Muscle layer of colon (tissue), 2 donors: Measurements from ENCODE around the gene ALG14.
"Not testable (repeated sequence)": the region's sequence is repeated elsewhere in the genome, so short reads cannot be mapped to it uniquely, and the experiment has no call there.

Experiments used
- H3K27ac ChIP-seq: one replicate; pipeline ENCODE4 v1.7.0; 2013; ENCODE audit warnings: low read depth, mild to moderate bottlenecking, low read length, moderate library complexity
- H3K27me3 ChIP-seq, 2 donors: one replicate each; pipeline ENCODE4 v1.7.0; 2013; ENCODE audit warnings: low read length in 2 of 2, mild to moderate bottlenecking in 2 of 2; ENCODE audit not compliant: insufficient read depth in 2 of 2, control insufficient read depth in 1 of 2
- H3K36me3 ChIP-seq: one replicate; pipeline ENCODE4 v1.7.0; 2013; ENCODE audit warnings: mild to moderate bottlenecking, low read length; ENCODE audit not compliant: insufficient read depth
- H3K4me1 ChIP-seq: one replicate; pipeline ENCODE4 v1.7.0; 2013; ENCODE audit warnings: mild to moderate bottlenecking, low read length; ENCODE audit not compliant: insufficient read depth
- H3K4me3 ChIP-seq, 2 donors: one replicate each; pipeline ENCODE4 v1.7.0; 2013; ENCODE audit warnings: low read length in 2 of 2, low read depth in 1 of 2, mild to moderate bottlenecking in 1 of 2, moderate library complexity in 1 of 2
- H3K9ac ChIP-seq: one replicate; pipeline ENCODE4 v1.7.0; 2013; ENCODE audit warnings: low read length
- H3K9me3 ChIP-seq: one replicate; pipeline ENCODE4 v1.7.0; 2013; ENCODE audit warnings: mild to moderate bottlenecking, low read length
- donor health status: abdominal sarcoma.
- donor health status: Adenocarcinoma of cecum.

Gene ALG14

GRCh38 chr1:95067062-95067461, 5.7 kb downstream of the ALG14 start:
- H3K4me1 ChIP-seq, result no peaks in the 10 kb centered on the region
- no peak overlapping the region for H3K4me3 ChIP-seq
- H3K27me3 ChIP-seq, result no peaks in the 10 kb centered on the region
- no peak overlapping the region for H3K9ac ChIP-seq
- H3K36me3 ChIP-seq, result peaks cover 7% of the 10 kb centered on the region
- H3K9me3 ChIP-seq, result no peaks in the 10 kb centered on the region
- H3K27ac ChIP-seq, result no peak overlapping the region

DNA sequence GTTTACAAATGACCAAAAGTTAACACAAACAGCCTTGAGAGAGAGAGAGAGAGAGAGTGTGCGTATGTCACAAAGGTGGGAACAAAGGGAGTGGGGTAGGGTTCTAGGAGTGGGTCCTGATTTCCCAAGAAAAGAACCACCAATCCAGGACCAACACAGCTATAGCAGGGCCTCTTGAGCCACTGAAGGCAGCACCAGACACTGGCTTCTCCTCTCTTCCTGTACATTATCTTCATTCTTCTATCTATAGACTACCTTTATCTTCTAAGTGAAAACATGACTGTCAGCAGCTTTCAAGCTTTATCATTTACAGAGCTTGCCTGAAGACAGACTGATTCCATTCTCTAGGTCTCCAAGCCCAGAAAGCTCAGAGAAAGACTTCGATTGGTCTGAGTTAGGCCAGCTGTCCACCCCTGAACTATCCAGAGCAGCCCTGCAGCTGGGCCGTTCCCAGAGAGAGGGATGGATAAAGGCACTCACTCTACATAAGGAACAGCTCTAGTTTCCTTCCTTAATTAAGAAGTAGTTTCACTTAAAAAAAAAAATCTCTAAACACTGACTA, 11.2 kb downstream of the ALG14 start:
- Histone ChIP-seq H3K9me3 (no peaks in the 10 kb centered on the region), H3K27me3 (no peaks in the 10 kb centered on the region), H3K9ac (no peak overlapping the region), H3K4me1 (no peaks in the 10 kb centered on the region), H3K4me3 (no peak overlapping the region), H3K27ac (no peak overlapping the region), H3K36me3 (peaks cover 7% of the 10 kb centered on the region)

DNA sequence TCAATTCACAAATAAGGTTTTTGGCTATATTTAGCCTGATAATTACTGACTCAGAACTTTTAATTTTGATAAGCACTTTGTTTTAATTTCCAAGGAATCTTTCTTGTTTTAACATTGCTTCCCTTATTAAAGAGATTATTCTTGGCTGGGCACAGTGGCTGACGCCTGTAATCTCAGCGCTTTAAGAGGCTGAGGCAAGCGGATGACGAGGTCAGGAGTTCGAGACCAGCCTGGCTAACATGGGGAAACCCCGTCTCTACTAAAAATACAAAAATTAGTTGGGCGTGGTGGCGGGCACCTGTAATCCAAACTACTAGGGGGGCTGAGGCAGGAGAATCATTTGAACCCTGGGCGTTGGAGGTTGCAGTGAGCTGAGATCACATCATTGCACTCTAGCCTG, 13.8 kb downstream of the ALG14 start:
- H3K27me3 ChIP-seq, result no peaks in the 10 kb centered on the region
- no peak overlapping the region for H3K27ac ChIP-seq
- no peak overlapping the region for H3K4me3 ChIP-seq
- no peaks in the 10 kb centered on the region for H3K4me1 ChIP-seq
- H3K36me3 ChIP-seq, result no peaks in the 10 kb centered on the region
- H3K9me3 ChIP-seq, result no peaks in the 10 kb centered on the region
- no peak overlapping the region for H3K9ac ChIP-seq

DNA sequence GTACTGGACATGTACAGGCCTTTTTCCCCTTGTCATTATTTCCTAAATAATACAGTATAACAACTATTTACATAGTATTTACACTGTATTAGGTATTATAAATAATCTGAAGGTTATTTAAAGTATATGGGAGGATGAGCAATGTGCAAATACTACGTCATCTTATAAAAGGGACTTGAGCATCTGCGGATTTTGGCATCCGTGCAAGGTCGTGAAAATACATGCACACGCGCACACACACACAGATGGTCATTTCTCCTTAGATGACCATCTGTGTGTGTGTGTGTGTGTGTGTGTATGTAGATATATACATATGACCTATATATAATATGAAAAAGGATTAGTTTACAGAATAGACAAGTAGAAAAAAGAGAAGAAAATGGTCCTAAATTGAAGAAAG, 15.4 kb downstream of the ALG14 start:
- H3K27ac ChIP-seq, result no peak overlapping the region
- H3K9ac ChIP-seq, result no peak overlapping the region
- H3K27me3 ChIP-seq, result no peaks in the 10 kb centered on the region
- no peaks in the 10 kb centered on the region for H3K36me3 ChIP-seq
- H3K4me3 ChIP-seq, result no peak overlapping the region
- H3K9me3 ChIP-seq, result no peaks in the 10 kb centered on the region
- no peaks in the 10 kb centered on the region for H3K4me1 ChIP-seq

DNA sequence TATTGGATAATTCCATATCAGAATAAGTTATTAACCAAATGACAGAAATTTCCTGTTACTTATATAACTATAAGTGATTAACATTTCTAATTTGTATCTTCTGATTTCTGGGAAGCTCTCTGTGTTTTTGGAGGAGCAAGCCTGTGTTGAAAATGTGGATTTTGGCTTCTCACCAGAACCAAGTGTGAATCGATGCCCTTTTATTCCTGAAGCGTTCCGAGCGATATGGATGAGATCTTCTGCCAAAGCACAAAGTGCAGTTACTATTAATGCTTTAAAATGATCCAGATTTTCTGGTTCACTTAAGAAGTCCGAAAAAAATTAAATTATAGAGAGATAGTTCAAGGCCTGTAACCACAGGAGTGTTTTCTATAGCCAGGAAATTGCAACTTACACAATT, 22.8 kb downstream of the ALG14 start:
- H3K9ac ChIP-seq, result no peak overlapping the region
- H3K4me3 ChIP-seq, result no peak overlapping the region
- no peak overlapping the region for H3K27ac ChIP-seq
- no peaks in the 10 kb centered on the region for H3K9me3 ChIP-seq
- H3K36me3 ChIP-seq, result no peaks in the 10 kb centered on the region
- H3K27me3 ChIP-seq, result no peaks in the 10 kb centered on the region
- no peaks in the 10 kb centered on the region for H3K4me1 ChIP-seq

DNA sequence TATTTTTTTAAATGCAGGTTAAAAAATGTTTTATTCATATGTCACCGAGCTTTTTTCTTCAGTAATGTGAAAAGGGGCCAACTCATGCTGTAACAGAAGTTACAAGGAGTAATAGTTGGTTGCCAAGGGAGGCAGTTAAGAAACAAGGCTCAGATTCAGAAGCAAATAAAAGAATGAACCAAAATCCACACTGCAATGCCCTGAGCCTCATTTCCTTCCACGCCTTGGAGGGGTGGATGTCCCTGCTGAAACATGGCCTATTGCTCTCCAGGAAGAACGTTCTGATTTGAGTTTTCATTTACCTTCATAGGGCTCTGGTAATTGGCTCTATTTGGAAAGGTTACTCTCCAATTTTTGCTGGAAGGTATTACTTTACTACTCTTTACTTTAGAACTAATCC, 24.4 kb downstream of the ALG14 start:
- no peak overlapping the region for H3K9ac ChIP-seq
- no peaks in the 10 kb centered on the region for H3K9me3 ChIP-seq
- peaks cover under 1% of the 10 kb centered on the region for H3K4me1 ChIP-seq
- no peaks in the 10 kb centered on the region for H3K36me3 ChIP-seq
- no peak overlapping the region for H3K4me3 ChIP-seq
- no peak overlapping the region for H3K27ac ChIP-seq
- H3K27me3 ChIP-seq, result no peaks in the 10 kb centered on the region

- not testable (repeated sequence) for H3K4me1 ChIP-seq, H3K27me3 ChIP-seq, H3K9me3 ChIP-seq, H3K4me3 ChIP-seq, H3K9ac ChIP-seq, H3K27ac ChIP-seq, H3K36me3 ChIP-seq
Measured at GRCh38 chr1:95047624-95048023, 25.1 kb downstream of the ALG14 start.

- Histone ChIP-seq H3K9me3 (no peaks in the 10 kb centered on the region), H3K27ac (no peak overlapping the region), H3K36me3 (no peaks in the 10 kb centered on the region), H3K4me3 (no peak overlapping the region), H3K27me3 (no peaks in the 10 kb centered on the region), H3K9ac (no peak overlapping the region), H3K4me1 (peaks cover 13% of the 10 kb centered on the region)
Measured at GRCh38 chr1:95046359-95046758, 26.4 kb downstream of the ALG14 start.

GRCh38 chr1:95043141-95043980, 29.4 kb downstream of the ALG14 start:
- no peaks in the 10 kb centered on the region for H3K9me3 ChIP-seq
- H3K4me1 ChIP-seq, result peaks cover 16% of the 10 kb centered on the region
- no peak overlapping the region for H3K9ac ChIP-seq
- H3K27me3 ChIP-seq, result no peaks in the 10 kb centered on the region
- H3K27ac ChIP-seq, result peak overlapping the region; percentile 62
- H3K4me3 ChIP-seq, result no peak overlapping the region
- no peaks in the 10 kb centered on the region for H3K36me3 ChIP-seq

DNA sequence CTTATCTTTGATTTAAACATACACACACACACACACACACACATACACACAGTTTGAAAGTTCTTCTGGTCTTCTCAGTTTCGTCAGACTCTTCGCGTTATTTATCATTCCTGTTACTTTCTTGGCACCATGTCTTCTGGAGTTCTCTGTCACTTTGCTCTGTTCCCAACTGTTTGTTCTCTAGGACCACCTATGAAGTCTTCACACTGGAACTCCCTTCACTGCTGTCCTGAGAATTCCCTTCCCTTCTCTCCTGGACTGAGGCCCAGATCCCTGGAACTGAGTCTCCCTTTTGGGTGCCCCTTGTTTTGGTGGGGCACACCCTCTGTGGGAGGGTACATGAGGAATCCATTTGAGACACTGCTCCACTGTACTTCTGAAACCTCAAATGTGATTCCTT, 30.5 kb downstream of the ALG14 start:
- Histone ChIP-seq H3K9ac (peak overlapping the region; percentile 12), H3K27me3 (no peaks in the 10 kb centered on the region), H3K4me3 (no peak overlapping the region), H3K36me3 (no peaks in the 10 kb centered on the region), H3K4me1 (peaks cover 16% of the 10 kb centered on the region), H3K9me3 (no peaks in the 10 kb centered on the region), H3K27ac (peak overlapping the region; percentile 71)

DNA sequence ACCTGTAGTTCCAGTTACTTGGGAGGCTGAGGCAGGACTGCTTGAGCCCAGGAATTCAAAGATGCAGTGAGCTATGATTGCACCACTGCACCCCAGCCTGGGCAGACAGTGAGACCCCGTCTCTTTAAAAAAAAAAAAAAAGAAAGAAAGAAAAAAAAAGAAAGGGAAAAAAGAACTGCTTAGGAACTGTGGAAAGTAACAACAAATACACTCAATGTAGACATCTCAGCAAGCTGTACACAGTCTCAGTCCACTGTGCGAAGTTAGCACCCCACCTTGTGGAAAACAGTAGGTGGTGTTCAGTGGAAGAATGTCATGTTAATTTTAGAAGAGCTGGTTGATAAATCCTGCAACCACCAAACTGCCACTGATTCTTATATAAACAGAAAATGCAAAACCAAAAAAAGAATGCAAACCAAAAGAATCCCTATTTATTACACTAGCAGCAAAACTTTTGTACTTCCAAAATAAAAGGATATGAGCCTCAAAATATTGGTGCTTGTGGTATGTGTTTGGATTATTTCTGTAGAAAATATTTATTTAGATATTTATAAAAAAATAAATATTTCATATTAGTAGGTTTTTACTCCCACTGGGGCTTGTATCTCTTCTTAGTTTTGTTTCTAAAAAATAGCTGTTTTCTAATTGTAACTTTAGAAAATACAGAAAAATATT, 31.1 kb downstream of the ALG14 start:
- Histone ChIP-seq H3K4me3 (no peak overlapping the region), H3K36me3 (no peaks in the 10 kb centered on the region), H3K27me3 (no peaks in the 10 kb centered on the region), H3K4me1 (peaks cover 16% of the 10 kb centered on the region), H3K27ac (peak overlapping the region; percentile 71), H3K9me3 (no peaks in the 10 kb centered on the region), H3K9ac (no peak overlapping the region)
